HepG2 (cell line): ENCODE data around the gene RABEP2. TPM values are rescaled to one million over a fixed set of nuclear protein-coding genes. Genes with fewer than 3 reads are reported as not detected.

Source experiments
- LRRFIP1 ChIP-seq: sonication (generic); formaldehyde crosslinking; conservative IDR thresholded peaks from 2 replicates; pipeline ENCODE4 v1.4.0; 2020; ENCODE audit warnings: missing genetic modification reagents
- MAFG ChIP-seq: sonication (generic); formaldehyde crosslinking; IDR thresholded peaks from 2 replicates; pipeline ENCODE4 v1.5.1; 2020; ENCODE audit warnings: mild to moderate bottlenecking, missing genetic modification reagents
- MTF2 ChIP-seq: sonication (generic); formaldehyde crosslinking; IDR thresholded peaks from 2 replicates; pipeline ENCODE4 v1.5.0; 2020; ENCODE audit warnings: missing genetic modification reagents, borderline replicate concordance
- SAP130 ChIP-seq: IDR thresholded peaks from 2 replicates; pipeline ENCODE4 v1.6.1; 2016; ENCODE audit warnings: low read depth
- TGIF2 ChIP-seq: IDR thresholded peaks from 2 replicates; pipeline ENCODE4 v1.6.1; 2016; ENCODE audit warnings: control low read depth, missing compliant biosample characterization
- ZC3H4 ChIP-seq: sonication (generic); formaldehyde crosslinking; IDR thresholded peaks from 2 replicates; pipeline ENCODE4 v1.4.0; 2020; ENCODE audit warnings: missing genetic modification reagents, borderline replicate concordance
- ZNF224 ChIP-seq: sonication (generic); formaldehyde crosslinking; IDR thresholded peaks from 2 replicates; pipeline ENCODE4 v1.5.0; 2020; ENCODE audit warnings: mild to moderate bottlenecking, missing genetic modification reagents
- ZNF567 ChIP-seq: sonication (generic); formaldehyde crosslinking; IDR thresholded peaks from 2 replicates; pipeline ENCODE4 v1.8.1; 2023; ENCODE audit warnings: mild to moderate bottlenecking, missing genetic modification reagents, borderline replicate concordance
- ZNF615 ChIP-seq: sonication (generic); formaldehyde crosslinking; IDR thresholded peaks from 2 replicates; pipeline ENCODE4 v1.5.0; 2020; ENCODE audit warnings: mild to moderate bottlenecking, missing genetic modification reagents, borderline replicate concordance
- ZNF740 ChIP-seq: sonication (generic); formaldehyde crosslinking; IDR thresholded peaks from 2 replicates; pipeline ENCODE4 v1.4.0; 2020; ENCODE audit warnings: missing genetic modification reagents
- ZNF879 ChIP-seq: sonication (generic); formaldehyde crosslinking; IDR thresholded peaks from 2 replicates; pipeline ENCODE4 v1.8.1; 2023; ENCODE audit warnings: missing genetic modification reagents
- polyA plus RNA-seq, 8 experiments: library from polyadenylated mRNA; depleted of rRNA in 3 of 8; stranded (reverse) in 7 of 8; unstranded in 1 of 8; fragments of >200 nt; fragmentation: Illumina TruSeq in 4 of 8; extraction: Trizol in 4 of 8; gene quantifications; 2 replicates each; pipeline versions ENCODE4 v1.2.1 to v1.2.3, GENCODE V29; 2011 to 2016; ENCODE audit warnings: low read depth in 4 of 8, missing spikeins in 1 of 8, mixed read lengths in 1 of 8; ENCODE audit not compliant: insufficient read depth in 1 of 8
- total RNA-seq, 5 experiments: library from RNA; depleted of rRNA; stranded (reverse); fragments of >200 nt; fragmentation: Illumina TruSeq; extraction: Trizol; gene quantifications; 2 replicates each; pipeline ENCODE4 v1.2.3, GENCODE V29; 2016; ENCODE audit warnings: low read depth in 1 of 5
- TF ChIP-seq, protein P1 (sequence below): sonication (generic); formaldehyde crosslinking; IDR thresholded peaks from 2 replicates; pipeline ENCODE4 v1.8.0; 2022; ENCODE audit warnings: missing genetic modification reagents, mild to moderate bottlenecking, moderate library complexity, borderline replicate concordance
- TF ChIP-seq, protein P2 (sequence below): sonication (generic); formaldehyde crosslinking; IDR thresholded peaks from 2 replicates; pipeline ENCODE4 v1.8.1; 2022; ENCODE audit warnings: mild to moderate bottlenecking, missing genetic modification reagents
- TF ChIP-seq, protein P3 (sequence below): sonication (generic); formaldehyde crosslinking; IDR thresholded peaks from 2 replicates; pipeline ENCODE4 v1.8.1; 2023; ENCODE audit warnings: missing genetic modification reagents, mild to moderate bottlenecking, borderline replicate concordance
- TF ChIP-seq, protein P4 (sequence below): sonication (generic); formaldehyde crosslinking; IDR thresholded peaks from 2 replicates; pipeline ENCODE4 v1.4.0; 2020; ENCODE audit warnings: missing genetic modification reagents, borderline replicate concordance
- TF ChIP-seq, protein P5 (sequence below): sonication (generic); formaldehyde crosslinking; IDR thresholded peaks from 2 replicates; pipeline ENCODE4 v1.4.0; 2020; ENCODE audit warnings: missing genetic modification reagents

The RABEP2 gene
- total and polyA plus RNA-seq, 2 of the 13 experiments (the other 11 are each of a cell fraction or from before 2014, with no cell fraction given): 10.8 to 18.4 TPM

DNA sequence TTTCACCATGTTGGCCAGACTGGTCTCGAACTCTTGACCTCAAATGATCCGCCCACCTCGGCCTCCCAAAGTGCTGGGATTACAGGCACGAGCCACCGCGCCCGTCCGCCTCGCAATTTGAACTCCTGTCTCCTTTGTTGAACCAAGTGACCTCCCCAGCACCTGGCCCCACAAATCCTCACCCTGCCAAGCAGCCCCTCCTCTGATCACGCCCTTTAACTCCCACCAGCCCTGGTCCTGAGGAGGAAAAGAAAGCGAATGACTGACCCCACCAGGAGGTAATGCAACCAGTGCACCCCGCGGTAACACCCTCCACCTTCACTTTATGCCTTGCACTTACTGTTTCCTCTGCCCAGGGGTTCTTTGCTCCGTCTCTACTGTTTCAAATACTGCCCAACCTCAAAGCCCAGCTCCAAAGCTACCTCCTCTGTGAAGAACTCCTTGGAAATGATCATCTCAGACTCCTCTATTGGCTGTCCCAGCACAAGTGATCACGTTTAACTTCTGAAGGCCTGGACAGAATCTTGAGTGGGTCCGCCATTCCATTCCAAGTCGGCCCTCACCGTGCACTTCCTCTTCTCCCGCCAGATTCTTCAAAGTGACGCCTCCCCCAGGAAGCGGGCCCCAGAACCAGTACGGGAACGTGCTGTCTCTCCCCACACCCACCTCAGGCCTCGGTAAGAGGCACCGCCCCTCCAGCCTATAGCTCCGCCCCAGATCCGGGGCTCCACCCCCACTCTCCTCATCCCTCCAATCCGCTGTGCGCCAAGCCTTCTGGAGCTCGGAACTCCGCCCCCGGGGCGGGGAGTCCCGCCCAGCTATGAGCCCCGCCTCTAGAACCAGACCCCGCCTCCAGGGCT lies 11.1 kb upstream of the RABEP2 start (continued):
- TF ChIP-seq, protein P1, sequence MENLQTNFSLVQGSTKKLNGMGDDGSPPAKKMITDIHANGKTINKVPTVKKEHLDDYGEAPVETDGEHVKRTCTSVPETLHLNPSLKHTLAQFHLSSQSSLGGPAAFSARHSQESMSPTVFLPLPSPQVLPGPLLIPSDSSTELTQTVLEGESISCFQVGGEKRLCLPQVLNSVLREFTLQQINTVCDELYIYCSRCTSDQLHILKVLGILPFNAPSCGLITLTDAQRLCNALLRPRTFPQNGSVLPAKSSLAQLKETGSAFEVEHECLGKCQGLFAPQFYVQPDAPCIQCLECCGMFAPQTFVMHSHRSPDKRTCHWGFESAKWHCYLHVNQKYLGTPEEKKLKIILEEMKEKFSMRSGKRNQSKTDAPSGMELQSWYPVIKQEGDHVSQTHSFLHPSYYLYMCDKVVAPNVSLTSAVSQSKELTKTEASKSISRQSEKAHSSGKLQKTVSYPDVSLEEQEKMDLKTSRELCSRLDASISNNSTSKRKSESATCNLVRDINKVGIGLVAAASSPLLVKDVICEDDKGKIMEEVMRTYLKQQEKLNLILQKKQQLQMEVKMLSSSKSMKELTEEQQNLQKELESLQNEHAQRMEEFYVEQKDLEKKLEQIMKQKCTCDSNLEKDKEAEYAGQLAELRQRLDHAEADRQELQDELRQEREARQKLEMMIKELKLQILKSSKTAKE (CRISPR knock-in tag): no peak
- TF ChIP-seq, protein P2, sequence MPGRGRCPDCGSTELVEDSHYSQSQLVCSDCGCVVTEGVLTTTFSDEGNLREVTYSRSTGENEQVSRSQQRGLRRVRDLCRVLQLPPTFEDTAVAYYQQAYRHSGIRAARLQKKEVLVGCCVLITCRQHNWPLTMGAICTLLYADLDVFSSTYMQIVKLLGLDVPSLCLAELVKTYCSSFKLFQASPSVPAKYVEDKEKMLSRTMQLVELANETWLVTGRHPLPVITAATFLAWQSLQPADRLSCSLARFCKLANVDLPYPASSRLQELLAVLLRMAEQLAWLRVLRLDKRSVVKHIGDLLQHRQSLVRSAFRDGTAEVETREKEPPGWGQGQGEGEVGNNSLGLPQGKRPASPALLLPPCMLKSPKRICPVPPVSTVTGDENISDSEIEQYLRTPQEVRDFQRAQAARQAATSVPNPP (CRISPR knock-in tag): no peak
- TF ChIP-seq SAP130 (CRISPR knock-in tag) (peak; percentile 96), MAFG (CRISPR knock-in tag) (no peak), ZC3H4 (no peak), LRRFIP1 (no peak), ZNF224 (CRISPR knock-in tag) (no peak), ZNF567 (no peak), TGIF2 (CRISPR knock-in tag) (peak; percentile 40; the same call in 1 of the 2 replicates), ZNF740 (CRISPR knock-in tag) (no peak), MTF2 (CRISPR knock-in tag) (no peak), ZNF879 (CRISPR knock-in tag) (no peak), ZNF615 (CRISPR knock-in tag) (peak; percentile 38; the same call in 1 of the 2 replicates)
- TF ChIP-seq, protein P3, sequence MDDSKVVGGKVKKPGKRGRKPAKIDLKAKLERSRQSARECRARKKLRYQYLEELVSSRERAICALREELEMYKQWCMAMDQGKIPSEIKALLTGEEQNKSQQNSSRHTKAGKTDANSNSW: no peak
- TF ChIP-seq, protein P4, sequence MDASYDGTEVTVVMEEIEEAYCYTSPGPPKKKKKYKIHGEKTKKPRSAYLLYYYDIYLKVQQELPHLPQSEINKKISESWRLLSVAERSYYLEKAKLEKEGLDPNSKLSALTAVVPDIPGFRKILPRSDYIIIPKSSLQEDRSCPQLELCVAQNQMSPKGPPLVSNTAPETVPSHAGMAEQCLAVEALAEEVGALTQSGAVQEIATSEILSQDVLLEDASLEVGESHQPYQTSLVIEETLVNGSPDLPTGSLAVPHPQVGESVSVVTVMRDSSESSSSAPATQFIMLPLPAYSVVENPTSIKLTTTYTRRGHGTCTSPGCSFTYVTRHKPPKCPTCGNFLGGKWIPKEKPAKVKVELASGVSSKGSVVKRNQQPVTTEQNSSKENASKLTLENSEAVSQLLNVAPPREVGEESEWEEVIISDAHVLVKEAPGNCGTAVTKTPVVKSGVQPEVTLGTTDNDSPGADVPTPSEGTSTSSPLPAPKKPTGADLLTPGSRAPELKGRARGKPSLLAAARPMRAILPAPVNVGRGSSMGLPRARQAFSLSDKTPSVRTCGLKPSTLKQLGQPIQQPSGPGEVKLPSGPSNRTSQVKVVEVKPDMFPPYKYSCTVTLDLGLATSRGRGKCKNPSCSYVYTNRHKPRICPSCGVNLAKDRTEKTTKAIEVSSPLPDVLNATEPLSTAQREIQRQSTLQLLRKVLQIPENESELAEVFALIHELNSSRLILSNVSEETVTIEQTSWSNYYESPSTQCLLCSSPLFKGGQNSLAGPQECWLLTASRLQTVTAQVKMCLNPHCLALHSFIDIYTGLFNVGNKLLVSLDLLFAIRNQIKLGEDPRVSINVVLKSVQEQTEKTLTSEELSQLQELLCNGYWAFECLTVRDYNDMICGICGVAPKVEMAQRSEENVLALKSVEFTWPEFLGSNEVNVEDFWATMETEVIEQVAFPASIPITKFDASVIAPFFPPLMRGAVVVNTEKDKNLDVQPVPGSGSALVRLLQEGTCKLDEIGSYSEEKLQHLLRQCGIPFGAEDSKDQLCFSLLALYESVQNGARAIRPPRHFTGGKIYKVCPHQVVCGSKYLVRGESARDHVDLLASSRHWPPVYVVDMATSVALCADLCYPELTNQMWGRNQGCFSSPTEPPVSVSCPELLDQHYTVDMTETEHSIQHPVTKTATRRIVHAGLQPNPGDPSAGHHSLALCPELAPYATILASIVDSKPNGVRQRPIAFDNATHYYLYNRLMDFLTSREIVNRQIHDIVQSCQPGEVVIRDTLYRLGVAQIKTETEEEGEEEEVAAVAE (CRISPR knock-in tag): no peak
- TF ChIP-seq, protein P5, sequence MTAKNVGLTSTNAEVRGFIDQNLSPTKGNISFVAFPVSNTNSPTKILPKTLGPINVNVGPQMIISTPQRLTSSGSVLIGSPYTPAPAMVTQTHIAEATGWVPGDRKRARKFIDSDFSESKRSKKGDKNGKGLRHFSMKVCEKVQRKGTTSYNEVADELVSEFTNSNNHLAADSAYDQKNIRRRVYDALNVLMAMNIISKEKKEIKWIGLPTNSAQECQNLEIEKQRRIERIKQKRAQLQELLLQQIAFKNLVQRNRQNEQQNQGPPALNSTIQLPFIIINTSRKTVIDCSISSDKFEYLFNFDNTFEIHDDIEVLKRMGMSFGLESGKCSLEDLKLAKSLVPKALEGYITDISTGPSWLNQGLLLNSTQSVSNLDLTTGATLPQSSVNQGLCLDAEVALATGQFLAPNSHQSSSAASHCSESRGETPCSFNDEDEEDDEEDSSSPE: peak; percentile 85; the same call in 1 of the 2 replicates
